ENCODE data around the gene PIK3R5.
"Not testable (repeated sequence)": the region's sequence is repeated elsewhere in the genome, so short reads cannot be mapped to it uniquely, and the experiment has no call there.

PIK3R5 gene

DNA sequence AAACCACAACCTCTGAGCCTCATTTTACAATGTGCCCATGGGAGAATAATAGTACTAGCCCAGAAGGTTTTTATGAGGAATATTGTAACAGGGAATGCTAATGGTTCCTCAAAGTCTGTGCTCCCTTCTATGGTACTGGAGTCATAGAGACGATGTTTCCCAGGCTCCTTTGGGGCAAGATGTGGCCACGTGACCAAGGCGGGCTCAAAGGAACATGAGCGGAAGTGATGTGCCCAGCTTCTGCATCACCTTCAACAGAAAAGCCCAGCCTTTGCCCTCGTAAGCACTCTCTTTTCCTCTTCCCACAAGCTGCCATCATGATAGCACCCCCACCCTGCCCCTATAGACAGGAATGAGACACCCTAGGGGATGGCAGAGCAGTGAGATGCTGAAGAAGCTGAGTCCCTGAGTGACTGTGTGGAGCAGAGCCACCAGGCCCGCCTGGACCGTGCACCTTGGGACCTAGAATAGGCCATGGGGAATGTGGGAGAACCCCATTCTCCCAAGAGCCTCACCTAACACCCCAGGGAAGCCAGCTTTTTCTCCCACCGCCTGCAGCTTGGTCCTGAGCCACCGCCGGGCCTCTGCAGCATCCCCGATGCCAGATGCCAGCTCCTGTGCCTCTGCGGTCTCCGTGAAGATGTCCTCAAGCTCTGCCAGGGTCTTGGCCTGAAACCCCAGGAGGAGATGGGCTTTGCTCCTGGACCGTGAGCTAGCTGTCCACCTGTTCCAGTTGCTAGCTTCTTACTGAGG lies 75.9 kb downstream of the PIK3R5 start:
- TF ChIP-seq, protein P1, sequence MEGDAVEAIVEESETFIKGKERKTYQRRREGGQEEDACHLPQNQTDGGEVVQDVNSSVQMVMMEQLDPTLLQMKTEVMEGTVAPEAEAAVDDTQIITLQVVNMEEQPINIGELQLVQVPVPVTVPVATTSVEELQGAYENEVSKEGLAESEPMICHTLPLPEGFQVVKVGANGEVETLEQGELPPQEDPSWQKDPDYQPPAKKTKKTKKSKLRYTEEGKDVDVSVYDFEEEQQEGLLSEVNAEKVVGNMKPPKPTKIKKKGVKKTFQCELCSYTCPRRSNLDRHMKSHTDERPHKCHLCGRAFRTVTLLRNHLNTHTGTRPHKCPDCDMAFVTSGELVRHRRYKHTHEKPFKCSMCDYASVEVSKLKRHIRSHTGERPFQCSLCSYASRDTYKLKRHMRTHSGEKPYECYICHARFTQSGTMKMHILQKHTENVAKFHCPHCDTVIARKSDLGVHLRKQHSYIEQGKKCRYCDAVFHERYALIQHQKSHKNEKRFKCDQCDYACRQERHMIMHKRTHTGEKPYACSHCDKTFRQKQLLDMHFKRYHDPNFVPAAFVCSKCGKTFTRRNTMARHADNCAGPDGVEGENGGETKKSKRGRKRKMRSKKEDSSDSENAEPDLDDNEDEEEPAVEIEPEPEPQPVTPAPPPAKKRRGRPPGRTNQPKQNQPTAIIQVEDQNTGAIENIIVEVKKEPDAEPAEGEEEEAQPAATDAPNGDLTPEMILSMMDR (conservative IDR thresholded peaks at IDR 0.05; ENCODE audit: control insufficient read depth, insufficient read depth, low read depth, low read length): no peak
- DNase-seq (ENCODE audit: low read depth): no peak
- no peak overlapping the region for H3K4me3 ChIP-seq (ENCODE audit: control insufficient read depth, low read depth, low read length)

DNA sequence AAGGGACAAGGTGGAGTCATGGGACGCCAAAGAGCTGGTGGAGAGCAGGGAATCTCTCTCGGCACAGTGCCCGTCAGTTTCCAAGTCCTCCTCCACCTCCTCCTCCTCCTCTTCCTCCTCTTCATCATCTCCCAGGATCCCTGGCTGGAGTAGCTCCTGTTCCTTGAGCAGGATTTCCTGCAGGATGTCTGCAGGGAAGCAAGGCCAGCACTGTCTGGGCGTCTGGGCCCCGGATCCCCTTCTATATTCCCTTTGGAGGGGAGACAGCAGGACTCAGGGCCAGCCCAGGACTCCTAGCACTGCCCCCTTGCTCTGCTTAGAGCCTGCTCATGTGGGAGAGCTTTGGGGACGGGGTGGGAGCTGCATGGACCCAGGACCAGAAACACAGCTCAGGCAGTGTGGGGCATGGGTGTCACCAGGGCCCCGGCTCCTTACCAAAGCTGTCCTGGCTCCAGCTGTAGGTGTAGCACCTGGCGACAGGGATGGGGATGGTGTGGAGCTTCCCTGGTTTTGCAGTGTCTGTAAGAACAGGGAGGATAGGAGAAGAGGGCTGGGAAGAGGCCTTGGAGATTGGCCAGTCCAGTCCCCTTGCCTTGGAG lies 76.7 kb downstream of the PIK3R5 start:
- no peak for DNase-seq (ENCODE audit: low read depth)

DNA sequence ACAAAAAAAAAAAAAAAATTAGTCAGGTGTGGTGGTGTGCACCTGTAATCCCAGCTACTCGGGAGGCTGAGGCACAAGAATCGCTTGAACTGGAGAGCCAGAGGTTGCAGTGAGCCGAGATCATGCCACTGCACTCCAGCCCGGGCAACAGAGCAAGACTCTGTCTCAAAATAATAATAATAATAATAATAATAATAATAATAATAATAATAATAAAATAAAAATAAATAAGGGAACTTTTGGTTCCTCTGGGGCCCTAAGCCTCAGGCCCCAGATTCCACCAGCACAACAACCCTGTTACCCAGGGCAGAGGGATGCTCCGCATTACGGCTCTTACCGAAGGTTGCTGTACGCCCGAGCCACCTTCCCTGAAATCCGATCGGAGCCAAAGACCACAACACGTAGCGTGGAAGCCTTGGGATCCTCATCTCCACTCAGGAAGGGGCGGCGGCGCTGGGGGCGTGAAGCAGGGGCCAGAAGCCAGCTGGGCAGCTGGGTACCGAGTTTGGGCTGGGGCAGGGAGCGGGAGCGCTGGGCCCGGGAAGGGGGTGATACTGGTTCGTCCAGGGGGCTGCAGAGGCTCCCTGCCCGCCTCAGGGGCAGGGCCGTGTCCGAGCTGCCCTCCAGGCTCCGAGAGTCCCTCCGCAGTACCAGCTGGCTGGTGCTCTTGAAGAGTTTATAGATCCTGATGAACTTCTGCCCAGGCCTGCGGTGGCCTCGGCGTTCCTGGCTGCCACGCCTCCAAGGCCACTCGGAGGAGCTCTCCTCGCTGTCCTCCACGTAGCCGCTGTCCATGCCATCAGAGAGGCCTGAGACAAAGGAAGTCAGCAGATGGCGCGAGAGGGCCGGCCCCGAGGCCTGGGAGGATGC lies 77.4 kb downstream of the PIK3R5 start:
- peak; percentile 49 for DNase-seq (ENCODE audit: low read depth)
- TF ChIP-seq, protein P1 (conservative IDR thresholded peaks at IDR 0.05; ENCODE audit: control insufficient read depth, insufficient read depth, low read depth, low read length): peak; percentile 46
- H3K4me3 ChIP-seq (ENCODE audit: control insufficient read depth, low read depth, low read length): no peak overlapping the region

More for the DNA sequence above, 76.7 kb downstream of the PIK3R5 start:
- no peak overlapping the region for H3K4me3 ChIP-seq (ENCODE audit: control insufficient read depth, low read depth, low read length)
- TF ChIP-seq, protein P1 (conservative IDR thresholded peaks at IDR 0.05; ENCODE audit: control insufficient read depth, insufficient read depth, low read depth, low read length): no peak

DNA sequence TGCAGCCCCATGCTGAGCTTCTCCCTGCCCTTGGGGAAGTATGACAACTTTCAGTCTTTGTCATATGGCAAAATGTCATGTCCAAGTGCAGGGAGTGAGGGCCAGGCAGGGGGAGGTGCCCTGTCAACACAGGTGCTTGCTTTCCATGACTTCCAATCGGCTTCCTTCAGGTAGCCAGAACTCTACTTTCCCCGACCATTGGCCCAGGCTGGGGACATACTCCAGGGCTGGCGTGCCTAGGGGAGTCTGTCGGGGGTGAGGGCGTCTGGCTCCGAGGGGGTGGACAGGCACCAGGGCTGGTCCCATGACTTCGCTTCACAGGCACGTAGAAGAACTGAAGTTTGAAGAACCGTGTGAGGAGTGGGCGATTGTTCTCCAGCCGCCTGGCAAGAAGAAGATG lies 78.2 kb downstream of the PIK3R5 start:
- TF ChIP-seq, protein P1 (conservative IDR thresholded peaks at IDR 0.05; ENCODE audit: control insufficient read depth, insufficient read depth, low read depth, low read length): no peak
- DNase-seq (ENCODE audit: low read depth): no peak
- H3K4me3 ChIP-seq (ENCODE audit: control insufficient read depth, low read depth, low read length): no peak overlapping the region

DNA sequence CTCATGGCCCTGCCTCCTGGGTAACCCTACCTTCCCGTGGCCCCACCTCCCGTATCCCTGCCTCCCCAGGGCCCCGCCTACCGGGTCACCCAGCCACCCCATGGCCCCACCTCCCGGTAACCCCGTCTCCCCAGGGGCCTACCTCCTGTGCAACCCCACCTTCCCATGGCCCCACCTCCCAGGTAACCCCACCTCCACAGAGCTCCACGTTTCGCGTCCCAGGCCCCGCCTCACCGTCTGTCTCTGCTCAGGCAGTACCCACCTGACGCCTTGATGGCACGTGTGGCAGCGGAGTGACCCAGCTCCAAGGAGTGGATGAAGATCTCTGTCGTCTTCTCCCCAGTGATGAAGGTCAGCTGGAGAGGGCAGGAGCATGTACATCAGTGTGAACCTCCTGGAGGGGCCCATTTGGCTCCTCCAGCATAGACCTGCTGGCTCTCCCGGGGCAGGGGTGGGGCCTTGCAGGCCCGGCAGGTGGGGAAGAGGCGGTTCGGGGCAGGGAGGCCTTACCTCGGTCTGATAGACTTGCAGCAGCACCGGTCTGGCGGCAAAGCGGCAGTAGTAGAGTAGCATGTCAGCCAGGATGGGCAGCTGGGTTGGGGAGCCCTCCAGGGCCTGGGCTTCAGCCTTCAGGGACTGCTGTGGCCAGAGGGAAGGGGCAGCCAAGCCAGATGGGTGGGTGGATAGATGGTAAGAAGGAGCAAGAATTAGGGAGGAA lies 79.4 kb downstream of the PIK3R5 start:
- TF ChIP-seq, protein P1 (conservative IDR thresholded peaks at IDR 0.05; ENCODE audit: control insufficient read depth, insufficient read depth, low read depth, low read length): no peak
- no peak for DNase-seq (ENCODE audit: low read depth)
- H3K4me3 ChIP-seq (ENCODE audit: control insufficient read depth, low read depth, low read length): no peak overlapping the region

DNA sequence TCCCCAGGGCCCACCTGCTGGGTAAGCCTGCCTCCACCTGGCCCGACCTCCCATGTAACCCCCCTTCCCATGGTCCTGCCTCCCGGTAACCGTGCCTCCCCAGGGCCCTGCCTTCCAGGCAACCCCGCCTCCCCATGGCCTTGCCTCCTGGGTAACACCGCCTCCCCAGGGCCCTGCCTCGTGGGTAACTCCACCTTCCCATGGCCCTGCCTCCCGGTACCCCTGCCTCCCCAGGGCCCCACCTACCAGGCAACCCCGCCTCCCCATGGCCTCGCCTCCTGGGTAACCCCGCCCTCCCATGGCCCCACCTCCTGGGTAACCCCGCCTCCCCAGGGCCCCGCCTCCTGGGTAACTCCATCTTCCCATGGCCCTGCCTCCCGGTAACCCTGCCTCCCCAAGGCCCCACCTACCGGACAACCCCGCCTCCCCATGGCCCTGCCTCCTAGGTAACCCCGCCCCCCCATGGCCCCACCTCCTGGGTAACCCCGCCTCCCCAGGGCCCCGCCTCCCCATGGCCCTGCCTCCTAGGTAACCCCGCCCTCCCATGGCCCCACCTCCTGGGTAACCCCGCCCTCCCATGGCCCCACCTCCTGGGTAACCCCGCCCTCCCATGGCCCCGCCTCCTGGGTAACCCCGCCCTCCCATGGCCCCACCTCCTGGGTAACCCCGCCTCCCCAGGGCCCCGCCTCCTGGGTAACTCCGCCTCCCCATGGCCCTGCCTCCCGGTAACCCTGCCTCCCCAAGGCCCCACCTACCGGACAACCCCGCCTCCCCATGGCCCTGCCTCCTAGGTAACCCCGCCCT lies 80.1 kb downstream of the PIK3R5 start:
- not testable (repeated sequence) for H3K4me3 ChIP-seq (ENCODE audit: control insufficient read depth, low read depth, low read length)
- DNase-seq (ENCODE audit: low read depth): peak; percentile 11
